Left cardiac atrium (tissue), 4 donors: ENCODE results near the gene LRG1. TPM values are rescaled to one million over a fixed set of nuclear protein-coding genes. Genes with fewer than 3 reads are reported as not detected.
"Not testable (repeated sequence)": the region's sequence is repeated elsewhere in the genome, so short reads cannot be mapped to it uniquely, and the experiment has no call there.

Experiments used
- ATAC-seq, 2 donors: fragments of 200-7000 bp; cut with Tn5 transposase; one replicate each; pipeline ENCODE4 v1.9.1; 2020; ENCODE audit warnings: mild to moderate bottlenecking in 2 of 2, moderate library complexity in 2 of 2
- DNase-seq: peaks from one replicate; pipeline ENCODE4 v3.0.0-alpha.2; 2020
- intact Hi-C, 2 donors: fragments of 100-400 bp; cut with DNase I; formaldehyde crosslinking; loops; one replicate each; pipeline versions ENCODE4 v1.14.1 to v1.15.1; 2022 to 2023
- total RNA-seq, 2 donors: library from RNA; stranded (reverse); fragmentation: NEBNext Ultra II Directional; extraction: Animal tissue kit (Norgen Biotek cat#: 25700); gene quantifications; one replicate each; pipeline ENCODE4 v1.2.1, GENCODE V29; 2021
- donor health status: DM: no; HTN: yes; CAD: no.
- donor health status: DM: no; HTN: yes; CAD: no; lungs with severe emphysema.
- donor health status: DM: yes; HTN: yes; CAD: no.
- donor health status: Dilated cardiomyopathy.

The LRG1 gene
- total RNA-seq, 2 donors from 2014 or later: 0.88 to 1.1 TPM

DNA sequence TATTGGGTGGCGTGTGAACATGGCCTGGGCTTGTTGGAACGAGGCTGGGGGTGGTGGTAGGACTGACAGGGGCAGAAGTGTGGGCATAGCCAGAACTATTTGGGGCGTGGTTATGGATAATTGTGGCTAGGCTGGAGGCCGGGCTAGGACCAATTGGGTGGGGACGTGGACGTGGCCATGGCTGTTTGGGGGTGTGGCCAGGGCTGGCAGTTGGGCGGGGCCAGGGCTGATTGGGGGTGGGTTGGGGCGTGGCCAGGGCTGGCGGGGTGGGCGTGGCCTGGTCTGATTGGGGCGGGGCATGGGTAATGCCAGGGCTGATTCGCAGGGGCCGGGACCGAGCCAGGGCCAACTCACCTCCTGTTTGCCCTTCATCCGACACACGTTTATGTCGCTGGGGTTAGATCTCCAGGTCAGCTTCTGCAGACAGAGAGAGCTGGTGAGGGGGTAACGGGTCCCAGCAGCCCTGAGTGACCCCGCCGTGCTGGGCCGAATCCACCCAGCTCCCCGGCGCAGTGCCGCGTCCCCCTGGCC, 16.8 kb upstream of the LRG1 start:
- DNase-seq (peak; percentile 50), ATAC-seq (peak; percentile 23 to 51)
- intact Hi-C loops: loop anchor here in 1 of 2 donors (5.0 kb wide), 1 partner anchor 76 kb away; no protein-coding TSS in a partner anchor

DNA sequence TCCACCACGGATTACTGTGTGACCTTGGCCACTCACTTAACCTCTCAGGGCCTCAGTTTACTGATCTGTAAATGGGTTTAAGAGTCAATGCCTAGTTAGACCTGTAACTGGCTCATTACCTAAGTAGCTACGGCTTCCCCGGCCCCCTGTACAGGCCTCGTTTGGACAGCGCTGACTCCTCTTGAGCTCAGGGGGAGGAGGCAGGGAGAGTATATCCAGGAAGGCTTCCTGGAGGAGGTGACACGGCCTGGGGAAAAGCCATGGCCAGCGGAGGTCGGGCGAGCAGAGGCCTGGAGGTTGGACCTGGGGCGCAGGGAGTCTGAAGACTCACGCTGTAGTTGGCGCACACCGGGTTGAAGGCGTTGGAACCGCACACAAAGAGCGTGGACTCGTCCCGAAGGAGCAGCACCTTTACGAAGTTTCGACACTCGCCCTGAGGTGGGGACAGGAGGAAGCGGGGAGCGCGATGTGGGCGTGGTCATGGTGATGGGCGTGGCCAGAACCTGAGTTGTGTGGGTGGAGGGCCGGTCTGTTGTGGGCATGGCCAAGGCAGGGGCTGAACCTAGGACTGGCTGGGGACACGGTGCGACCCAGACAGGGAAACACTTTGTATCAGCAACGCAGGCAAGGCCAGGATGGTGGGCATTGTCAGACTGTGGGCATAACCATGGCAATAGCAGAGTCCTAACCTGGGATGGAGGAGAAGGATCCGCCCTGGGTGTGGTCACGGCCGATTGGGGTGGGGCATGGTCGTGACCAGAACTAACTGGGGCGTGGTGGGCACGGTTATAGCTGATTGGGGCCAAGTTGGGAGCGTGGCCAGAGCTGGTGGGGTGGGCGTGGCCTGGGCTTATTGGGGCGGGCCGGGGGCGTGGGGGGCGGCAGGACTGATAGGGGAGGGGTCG, 16.1 kb upstream of the LRG1 start:
- ATAC-seq (no peak), DNase-seq (no peak)
- intact Hi-C loops: loop anchor here in 1 of 2 donors (5.0 kb wide), 1 partner anchor 76 kb away; no protein-coding TSS in a partner anchor

DNA sequence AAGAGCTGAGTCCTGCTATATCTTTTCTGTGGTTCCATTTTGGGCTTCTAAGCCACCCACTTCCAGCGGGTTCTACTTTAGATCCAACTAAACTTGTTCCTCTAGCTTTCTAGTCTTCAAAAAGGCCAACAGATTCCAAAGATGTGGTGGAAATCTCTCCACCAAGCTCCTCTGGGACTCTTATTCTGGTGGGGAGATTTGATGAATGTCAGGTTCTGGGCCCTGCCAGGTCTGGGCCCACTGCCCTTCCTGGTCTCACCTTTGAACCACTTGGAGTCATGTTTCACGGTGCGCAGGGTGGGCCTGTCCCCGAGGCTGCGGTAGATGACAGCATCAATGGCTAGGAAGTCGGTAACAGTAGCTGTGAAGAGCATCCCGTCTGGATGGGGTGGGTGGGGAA, 14.9 kb upstream of the LRG1 start:
- ATAC-seq (no peak), DNase-seq (no peak)
- intact Hi-C loops: loop anchor here in 1 of 2 donors (5.0 kb wide), 1 partner anchor 78 kb away; no protein-coding TSS in a partner anchor

DNA sequence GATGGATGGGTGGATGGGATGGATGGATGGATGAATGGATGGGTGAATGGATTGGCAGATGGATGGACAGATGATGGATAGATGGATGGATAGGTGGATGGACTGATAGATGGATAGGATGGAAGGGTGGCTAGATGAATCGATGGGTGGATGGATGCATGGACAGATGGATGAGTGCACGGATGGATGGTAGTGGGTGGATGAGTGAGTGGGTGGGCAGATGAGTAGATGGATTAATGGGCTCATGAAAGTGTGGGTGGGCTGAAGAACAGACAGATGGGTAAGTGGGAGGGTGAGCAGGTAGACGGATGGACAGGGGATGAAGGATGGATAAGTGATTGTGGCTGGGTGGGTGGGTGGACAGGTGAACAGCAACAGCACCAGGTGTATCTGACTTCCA, 13.9 kb upstream of the LRG1 start:
- no peak for DNase-seq
- intact Hi-C loops: no loop called here
- no peak for ATAC-seq

DNA sequence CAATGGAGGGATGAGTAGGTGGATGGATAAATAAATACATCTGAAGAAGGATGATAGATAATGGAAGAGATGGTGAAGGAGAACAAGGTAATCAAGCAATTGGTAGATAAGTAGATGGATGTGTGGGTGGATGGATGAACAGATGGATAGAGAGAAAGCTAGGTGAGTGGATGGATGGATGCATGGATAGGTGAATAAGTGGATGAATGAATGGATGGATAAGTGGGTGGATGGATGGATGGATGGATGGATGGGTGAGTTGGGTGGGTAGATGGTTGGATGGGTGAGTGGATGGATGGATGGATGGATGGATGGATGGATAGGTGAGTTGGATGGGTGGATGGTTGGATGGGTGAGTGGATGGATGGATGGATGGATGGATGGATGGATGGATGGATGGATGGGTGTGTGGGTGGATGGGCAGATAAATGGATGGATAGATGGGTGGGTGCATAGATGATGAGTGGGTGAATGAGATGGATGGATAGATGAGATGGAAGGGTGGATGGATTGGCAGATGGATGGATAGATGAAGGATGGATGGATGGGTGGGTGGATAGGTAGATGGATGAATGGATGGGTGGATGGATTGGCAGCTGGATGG, 13.4 kb upstream of the LRG1 start:
- intact Hi-C loops: no loop called here
- ATAC-seq: no peak

DNA sequence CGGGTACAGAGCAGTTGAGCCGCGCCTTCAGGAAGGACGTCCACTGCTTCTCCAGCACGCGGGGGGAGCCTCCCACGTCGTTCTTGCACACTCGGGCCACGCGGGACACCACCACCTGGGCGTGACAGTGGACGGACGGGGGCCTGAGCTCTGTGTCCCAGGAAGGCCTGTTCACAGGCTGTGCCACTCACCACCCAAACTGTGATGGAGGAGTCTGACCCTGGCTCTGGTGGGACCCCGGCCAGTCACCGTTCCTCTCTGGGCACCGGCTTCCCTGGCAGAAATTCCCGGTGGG, 12.6 kb upstream of the LRG1 start:
- intact Hi-C loops: no loop called here
- no peak for ATAC-seq
- no peak for DNase-seq

More for the DNA sequence above, 13.4 kb upstream of the LRG1 start:
- DNase-seq: no peak

DNA sequence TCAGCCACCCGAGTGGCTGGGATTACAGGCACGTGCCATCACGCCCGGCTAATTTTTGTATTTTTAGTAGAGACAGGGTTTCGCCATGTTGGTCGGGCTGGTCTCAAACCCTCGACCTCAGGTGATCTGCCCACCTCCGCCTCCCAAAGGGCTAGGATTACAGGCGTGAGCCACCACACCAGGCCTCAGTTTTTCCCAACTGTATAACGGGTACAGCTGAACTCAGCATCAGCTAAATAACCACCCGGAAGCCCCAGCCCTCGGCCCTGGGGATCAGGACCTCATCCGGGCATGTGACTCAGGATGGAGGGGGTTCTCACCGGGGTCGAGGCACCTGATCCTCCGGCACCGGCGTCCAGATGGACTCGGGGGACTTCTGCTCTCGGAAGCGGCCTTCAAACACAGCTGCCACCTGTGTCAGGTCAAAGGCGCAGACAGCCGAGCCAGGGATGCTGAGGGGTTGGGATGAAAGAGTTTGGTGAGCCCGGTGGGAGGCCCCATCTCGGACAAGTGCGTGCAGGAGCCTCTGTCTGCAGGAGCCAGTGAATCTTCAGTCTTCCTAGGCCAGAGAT, 10.7 kb upstream of the LRG1 start:
- intact Hi-C loops: no loop called here

DNA sequence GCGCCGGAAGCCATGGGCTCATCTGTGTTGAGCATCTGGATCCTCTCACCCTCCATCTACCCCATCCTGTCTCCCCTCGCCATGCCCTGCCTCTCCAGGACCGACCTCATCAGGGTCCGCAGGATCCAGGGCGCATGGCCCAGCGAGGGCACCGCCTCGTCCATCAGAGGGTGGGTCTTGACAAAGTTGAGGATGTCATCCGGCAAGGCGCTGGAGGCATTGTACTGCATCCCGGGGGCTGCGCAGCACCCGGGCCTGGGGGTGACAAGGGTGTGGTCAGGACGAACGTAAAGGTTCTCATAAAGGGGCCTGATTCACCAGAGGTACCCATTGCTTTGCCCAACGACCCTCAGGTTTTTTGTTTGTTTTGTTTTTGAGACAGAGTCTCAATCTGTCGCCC, 10.2 kb upstream of the LRG1 start:
- intact Hi-C loops: no loop called here
- DNase-seq (no peak), ATAC-seq (no peak)

More for the DNA sequence above, 10.7 kb upstream of the LRG1 start:
- ATAC-seq: no peak
- DNase-seq: no peak

DNA sequence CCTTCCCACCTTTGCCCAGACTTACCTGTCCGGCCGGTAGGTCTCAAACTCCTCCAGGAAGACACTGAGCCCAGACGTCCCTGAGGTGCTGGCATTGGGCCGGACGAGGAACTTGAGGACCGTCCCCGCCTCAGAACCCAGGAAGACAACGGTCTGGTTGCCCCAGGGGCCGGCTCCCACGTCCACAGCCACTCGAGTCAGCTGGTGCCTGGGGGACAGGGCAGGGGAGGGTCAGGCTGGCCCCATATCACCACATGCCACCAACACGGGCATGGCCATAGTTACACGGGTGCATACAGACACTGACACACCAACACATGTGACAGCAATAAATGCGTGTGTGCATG, 8.4 kb upstream of the LRG1 start:
- intact Hi-C loops: no loop called here
- ATAC-seq: no peak
- no peak for DNase-seq

DNA sequence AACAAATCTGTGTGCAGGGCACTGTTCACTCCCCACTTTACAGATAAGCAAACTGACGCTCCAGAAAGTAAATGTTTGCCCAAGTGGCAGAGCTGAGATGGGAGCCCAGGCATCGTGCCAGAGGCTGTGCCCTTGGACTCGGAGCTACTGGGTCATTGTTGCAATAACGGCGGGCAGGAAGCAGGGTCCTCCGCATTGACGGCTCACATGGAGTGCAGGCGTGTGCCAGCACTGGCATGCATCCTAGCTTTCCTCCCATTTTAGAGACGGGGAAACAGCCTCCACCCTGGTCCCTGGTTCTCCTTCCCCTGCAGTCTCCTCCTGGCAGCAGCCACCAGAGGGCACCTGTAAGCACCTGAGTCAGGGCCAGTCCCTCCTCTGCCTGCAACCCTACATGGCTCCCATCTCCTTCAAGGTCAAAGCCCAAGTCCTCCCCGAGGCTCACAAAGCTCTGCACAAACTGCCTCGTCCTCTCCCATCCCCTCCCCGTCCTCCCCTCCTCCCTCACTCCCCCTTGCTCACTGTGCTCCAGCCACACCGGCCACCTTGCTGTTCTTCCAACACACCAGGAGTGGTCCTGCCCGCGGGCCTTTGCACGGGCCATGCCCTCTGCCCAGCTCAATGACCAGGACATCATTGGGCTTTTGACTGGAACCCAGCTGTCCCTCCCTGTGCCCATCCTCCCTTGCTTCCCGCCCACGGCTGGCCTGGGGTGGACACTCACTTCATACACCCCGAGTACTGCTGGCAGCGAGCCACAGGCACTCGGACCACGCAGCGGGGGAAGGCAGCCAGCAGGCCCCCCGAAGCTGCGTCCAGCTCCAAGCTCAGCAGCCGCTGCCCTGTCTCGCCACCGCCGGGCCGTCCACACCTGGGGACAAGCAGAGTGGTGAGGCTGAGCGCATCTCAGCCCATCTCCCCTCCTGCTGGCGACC, 7.7 kb upstream of the LRG1 start:
- ATAC-seq: peak in 1 of 2 donors; percentile 39
- intact Hi-C loops: no loop called here
- DNase-seq: peak; percentile 44

DNA sequence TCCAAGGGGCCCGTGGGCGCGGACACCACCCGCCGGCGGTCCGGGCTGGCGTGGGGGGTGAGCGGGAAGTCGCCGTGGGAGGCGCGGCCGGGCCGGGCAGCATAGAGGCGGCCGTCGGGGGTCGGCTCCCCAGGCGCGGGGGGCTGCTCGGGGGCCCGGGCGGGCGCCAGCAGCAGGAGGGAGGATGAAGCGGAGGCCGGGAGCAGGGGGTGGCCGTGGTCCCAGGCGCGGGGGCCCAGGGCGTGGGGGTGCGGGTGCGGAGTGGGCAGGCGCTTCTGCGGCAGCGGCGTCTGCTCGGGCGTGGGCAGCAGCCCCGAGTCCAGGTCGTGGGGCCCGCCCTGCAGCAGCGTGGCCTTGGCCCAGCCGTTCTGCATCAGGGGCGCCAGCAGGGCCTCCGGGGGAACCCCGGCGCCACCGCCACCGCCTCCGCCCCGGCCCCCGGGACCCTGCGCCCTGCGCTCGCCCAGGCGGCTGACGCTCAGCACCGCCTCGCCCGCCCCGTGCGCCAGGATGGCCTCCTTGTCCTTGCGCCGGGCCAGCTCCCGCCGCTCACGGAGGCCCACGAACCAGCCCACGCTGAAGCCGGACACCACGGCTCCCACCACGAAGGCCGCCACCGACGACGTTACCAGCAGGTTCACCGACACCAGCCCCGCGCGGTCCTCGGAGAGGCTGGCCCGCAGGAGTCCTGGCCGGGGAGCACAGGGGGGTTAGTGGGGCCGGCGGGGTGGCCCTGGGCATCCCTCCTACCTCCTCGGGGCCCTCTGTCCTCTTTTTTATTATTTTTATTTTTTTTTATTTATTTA, 4.2 kb upstream of the LRG1 start:
- ATAC-seq: no peak
- intact Hi-C loops: no loop called here
- no peak for DNase-seq

DNA sequence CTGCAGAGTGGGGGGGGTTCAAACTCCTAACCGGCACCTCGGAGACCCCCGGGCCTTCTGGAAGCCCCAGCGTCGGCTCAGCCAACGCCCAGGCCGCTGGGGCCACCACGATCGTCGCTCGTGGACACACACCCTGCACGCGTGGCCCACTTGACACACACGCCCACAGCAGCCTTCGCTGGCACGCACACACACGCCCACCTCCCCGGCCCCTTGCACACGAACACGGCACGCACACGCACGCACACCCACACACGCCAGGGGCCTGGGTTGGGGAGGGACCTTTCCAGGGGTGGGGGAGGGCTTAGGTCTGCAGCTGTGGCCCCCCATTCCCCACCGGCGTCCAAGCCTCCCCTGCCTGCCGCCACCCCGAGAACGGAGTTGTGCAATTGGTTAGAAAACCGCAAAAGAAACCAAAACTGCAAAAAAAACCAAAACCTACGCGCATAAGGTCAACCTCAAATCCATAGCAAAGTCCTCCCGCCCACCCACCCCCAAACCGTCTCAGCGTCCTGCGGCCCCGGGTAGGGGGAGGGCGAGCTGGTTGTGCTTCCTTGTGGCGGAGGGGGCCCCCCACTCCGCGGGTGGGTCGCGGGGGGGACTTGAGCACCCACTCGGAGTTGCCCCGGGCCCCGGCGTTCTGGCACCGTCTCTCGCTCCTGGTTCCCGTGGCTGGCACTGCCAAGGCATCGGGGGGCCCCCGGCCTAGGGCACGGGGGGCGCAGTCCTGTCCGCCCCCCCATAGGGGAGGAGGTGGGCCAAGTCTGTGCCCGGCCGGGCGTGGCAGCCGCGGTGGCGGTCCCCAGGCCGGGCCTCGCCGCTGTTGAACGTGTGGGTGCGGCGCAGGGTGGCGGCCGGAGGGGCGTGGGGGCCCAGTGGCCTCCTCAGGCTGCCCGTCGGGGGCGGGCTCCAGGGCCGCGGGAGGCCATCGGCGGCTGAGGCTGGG, 3.3 kb upstream of the LRG1 start:
- peak; percentile 25 for DNase-seq
- intact Hi-C loops: no loop called here
- no peak for ATAC-seq

DNA sequence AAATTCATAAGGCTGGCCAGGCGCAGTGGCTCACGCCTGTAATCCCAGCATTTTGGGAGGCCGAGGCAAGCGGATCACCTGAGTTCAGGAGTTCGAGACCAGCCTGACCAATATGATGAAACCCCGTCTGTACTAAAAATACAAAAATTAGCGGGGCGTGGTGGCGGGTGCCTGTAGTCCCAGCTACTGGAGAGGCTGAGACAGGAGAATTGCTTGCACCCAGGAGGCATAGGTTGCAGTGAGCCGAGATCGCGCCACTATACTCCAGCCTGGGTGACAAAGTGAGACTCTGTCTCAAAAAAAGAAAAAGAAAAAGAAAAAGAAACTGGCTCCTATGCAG, 1.9 kb upstream of the LRG1 start:
- intact Hi-C loops, ATAC-seq, DNase-seq: not testable (repeated sequence)

DNA sequence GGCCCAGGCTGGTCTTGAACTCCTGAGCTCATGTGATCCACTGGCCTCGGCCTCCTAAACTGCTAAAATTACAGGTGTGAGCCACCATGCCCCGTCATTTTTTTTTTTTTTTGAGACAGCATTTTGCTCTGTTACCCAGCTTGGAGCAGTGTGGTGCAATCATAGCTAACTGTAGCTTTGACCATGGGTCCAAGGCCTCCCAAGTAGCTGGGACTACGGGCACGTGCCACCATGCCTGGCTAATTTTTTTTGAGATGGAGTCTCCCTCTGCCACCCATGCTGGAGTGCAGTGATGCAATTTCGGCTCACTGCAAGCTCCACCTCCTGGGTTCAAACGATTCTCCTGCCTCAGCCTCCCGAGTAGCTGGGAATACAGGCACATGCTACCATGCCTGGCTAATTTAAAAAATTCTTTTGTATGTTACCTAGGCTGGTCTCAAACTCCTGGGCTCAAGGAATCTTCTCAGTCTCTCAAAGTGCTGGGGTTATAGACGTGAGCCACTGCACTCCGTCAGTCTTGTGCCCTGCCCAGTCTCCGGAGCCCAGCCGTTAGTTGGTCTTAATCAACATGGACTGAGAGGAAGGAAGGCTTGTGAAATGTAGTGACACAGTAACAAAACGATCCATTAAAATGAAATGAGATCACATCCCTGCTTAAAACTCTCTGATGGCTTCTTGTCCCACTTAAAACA, 1.4 kb upstream of the LRG1 start:
- DNase-seq (no peak), ATAC-seq (no peak)
- intact Hi-C loops: no loop called here

DNA sequence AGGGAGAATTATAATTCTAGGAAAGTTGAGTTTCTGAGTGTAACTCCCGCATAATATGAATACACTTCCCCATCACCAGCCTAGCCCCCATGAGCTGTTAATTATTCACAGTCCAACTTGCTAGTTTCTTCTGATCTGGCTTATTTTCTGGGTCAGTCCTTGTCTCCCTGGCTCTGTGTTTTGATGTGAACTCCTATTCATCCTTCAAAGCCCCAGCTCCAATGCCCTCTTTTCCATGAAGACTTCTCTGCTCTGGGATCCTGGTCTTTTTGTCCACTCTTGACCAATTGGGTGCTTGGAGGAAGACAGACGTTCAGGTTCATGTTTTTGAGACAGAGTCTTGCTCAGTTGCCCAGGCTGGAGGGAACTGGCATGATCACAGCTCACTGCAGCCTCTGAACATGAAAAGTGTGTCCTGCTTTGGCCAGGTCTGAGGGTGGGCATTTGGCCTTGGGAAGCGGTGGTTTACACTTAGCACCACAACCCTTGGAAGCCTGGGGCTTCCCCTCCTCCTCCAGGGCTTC, 605 bp downstream of the LRG1 start:
- no peak for ATAC-seq
- intact Hi-C loops: no loop called here
- no peak for DNase-seq

DNA sequence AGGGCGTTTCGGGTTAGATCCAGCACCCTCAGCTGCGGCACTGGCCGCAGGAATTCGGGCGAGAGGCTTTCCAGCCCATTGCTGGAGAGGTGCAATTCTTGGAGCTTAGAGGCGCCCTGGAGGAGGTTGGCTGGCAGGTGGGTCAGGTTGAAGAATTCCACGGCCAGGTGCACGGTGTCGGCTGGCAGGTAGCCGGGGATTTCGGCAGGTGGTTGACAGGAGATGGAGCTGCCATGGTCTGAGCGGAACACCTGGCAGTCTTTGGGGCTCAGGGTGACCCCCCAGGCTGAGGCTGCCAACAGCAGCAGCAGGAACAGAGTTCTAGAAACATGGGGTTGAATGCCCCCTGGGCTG, 1.3 kb downstream of the LRG1 start:
- intact Hi-C loops: no loop called here
- no peak for DNase-seq
- ATAC-seq: no peak
